HT1080 (cell line): ENCODE measurements around the gene GRID1. TPM values are rescaled to one million over a fixed set of nuclear protein-coding genes. Genes with fewer than 3 reads are reported as not detected.
"Not testable (repeated sequence)": the region's sequence is repeated elsewhere in the genome, so short reads cannot be mapped to it uniquely, and the experiment has no call there.

Source experiments
- DNase-seq: peaks from one replicate; pipeline ENCODE4 v3.0.0-alpha.2; 2015; ENCODE audit warnings: low read depth
- total RNA-seq: library from RNA; depleted of rRNA; stranded (reverse); fragments of >200 nt; shearing (Covaris generic); gene quantifications from 2 replicates; pipeline ENCODE4 v1.2.3, GENCODE V29; 2014

The GRID1 gene
- total RNA-seq, 1 experiment from 2014 or later: 5.4 TPM

DNA sequence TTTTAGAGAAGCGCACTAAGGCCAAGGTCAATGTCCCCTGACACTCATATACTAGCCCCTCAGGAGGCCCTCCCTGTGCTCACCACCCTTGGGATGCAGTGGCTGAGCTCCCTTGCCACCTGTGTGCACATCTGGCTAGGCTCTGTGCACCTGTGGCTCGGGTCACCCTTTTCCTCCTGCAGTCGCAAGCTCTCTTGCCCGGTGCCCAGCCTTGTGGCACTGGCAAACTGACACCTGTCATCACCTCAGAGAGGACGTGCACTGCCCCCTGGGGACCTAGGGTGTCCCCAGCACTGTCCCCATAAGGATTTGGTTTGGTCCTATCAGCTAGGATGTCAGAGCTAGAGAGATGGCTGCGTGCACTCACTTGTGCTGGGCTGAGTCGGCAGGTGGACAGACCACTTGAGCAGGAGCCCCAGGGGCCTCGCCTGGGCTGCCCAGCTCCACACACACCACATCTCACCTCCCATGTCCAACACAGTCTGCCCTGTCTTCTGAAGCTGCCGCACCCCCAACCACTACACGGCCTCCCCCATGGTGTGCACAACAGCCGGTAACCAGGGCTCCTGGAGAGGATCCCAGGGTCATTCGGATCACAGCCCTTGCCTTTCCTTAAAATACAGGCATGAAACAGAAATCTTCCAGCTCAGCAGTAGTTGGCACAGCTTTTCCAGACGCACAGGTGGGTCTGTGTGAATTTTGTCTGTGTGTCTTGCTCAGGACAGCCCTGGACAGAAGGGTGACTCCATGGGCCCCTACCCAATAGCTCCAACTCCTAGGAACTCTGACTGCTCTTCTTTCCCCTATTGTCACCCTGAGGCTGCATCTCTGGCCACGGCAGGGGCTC is 111.0 kb downstream of the GRID1 start:
- no peak for DNase-seq

DNA sequence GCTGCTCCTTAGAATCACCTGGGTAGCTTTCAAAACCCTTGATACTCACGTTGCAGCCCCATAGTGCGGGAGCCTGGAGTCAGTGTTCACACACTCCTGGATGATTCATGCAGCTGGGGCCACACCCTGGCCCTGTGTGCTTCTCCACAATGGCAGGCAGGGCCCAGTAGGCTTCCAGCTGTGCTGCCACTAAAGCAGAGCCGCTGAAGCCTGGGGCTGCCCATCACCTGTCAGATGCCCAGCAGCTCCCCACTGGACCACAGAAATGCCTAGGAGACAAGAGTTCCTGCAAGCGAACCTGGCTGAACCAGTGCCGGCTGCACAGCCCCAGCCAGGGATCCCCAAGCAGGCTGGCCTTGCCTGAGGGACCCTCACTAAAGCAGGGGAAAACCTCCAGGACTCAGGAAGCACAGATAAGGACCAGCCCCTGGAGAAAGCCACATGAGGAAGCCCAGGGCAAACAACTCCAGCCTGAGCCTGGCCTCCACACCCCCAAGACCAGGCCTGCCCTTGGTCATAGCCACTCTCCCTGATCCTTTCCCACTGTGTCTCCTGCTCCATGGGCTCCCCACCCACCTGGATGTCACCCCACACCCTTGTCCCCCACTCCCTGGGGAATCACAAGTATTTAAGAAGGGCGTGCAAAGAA is 111.9 kb downstream of the GRID1 start:
- DNase-seq: peak; percentile 63

- no peak for DNase-seq
Measured at GRCh38 chr10:86254081-86254480, 112.5 kb downstream of the GRID1 start.

GRCh38 chr10:86253091-86254072 is 113.2 kb downstream of the GRID1 start:
- DNase-seq: peak; percentile 18

GRCh38 chr10:86252556-86252955 is 114.0 kb downstream of the GRID1 start:
- DNase-seq: no peak

GRCh38 chr10:86252079-86252478 is 114.5 kb downstream of the GRID1 start:
- DNase-seq: no peak

- DNase-seq: no peak
Measured at GRCh38 chr10:86251426-86251825, 115.2 kb downstream of the GRID1 start.

DNA sequence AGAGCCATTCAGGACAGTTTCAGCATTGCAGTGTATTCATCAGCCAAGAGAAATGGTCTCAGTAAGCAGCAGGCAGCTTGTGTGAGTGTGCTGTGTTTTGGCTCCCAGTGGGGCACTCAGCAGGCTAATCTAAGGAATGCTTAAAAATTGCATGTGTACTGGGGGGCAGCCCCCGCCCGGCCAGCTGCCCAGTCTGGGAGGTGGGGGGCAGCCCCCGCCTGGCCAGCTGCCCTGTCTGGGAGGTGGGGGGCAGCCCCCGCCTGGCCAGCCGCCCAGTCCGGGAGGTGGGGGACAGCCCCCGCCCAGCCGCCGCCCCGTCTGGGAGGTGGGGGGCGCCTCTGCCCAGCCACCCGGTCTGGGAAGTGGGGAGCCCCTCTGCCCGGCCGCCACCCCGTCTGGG is 116.2 kb downstream of the GRID1 start:
- DNase-seq: no peak

DNA sequence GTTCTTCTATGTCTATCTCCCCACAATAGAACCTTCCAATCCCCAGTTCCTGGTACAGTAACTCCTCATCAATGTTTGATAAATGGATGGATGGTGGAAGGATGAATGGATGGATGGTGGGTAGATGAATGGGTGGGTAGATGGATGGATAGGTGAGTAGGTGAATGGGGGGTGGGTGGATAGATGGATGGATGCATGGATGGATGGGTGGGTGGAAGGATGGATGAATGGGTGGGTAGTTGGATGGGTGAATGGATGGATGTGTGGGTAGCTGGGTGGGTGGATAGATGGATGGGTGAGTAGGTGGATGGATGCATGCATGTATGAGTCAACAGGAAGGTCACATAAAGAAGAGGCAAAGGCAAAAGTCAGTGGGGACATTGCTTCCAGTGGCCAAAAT is 116.8 kb downstream of the GRID1 start:
- no peak for DNase-seq

- DNase-seq: no peak
Measured at GRCh38 chr10:86248062-86248461, 118.5 kb downstream of the GRID1 start.

DNA sequence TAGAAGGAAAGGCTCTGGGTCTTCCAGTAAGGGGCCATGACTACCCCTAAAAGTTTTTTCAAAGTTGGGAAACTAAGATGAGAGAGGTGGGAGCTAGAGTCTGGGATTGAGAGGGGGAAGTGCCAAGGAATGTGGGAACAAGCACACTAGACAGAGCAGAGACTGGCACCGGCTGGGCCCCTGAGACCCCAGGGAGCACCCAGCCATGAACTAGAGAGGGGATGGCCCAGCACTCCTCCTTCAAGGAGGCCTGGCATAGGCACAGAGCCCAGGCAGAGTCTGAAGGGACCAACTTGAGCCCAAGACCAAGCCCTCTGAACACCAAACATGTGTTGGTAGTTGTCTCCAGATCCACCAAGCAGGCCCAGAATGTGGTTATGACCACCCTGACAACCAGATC is 119.0 kb downstream of the GRID1 start:
- no peak for DNase-seq

- DNase-seq: no peak
Measured at GRCh38 chr10:86247073-86247472, 119.5 kb downstream of the GRID1 start.

GRCh38 chr10:86246279-86246940 is 120.2 kb downstream of the GRID1 start:
- DNase-seq: no peak

DNA sequence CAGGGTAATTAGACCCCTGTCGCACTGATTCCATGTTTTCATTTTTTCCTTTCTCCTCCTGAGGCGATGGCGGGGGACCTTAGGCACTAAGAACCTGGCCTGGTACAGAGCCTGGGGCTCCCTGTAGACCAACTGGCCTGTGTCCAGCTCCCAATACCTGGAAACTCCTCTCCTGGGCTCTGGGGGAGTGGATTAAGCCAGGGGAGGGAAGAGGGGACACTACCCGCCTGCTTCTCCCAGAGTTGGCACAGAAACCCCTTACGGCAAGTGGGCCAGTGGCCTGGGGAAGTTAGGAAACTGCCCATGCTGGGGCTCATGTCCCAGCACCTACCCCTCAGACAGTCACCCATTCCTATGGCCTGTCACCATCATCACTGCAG is 121.6 kb downstream of the GRID1 start:
- DNase-seq: no peak

DNA sequence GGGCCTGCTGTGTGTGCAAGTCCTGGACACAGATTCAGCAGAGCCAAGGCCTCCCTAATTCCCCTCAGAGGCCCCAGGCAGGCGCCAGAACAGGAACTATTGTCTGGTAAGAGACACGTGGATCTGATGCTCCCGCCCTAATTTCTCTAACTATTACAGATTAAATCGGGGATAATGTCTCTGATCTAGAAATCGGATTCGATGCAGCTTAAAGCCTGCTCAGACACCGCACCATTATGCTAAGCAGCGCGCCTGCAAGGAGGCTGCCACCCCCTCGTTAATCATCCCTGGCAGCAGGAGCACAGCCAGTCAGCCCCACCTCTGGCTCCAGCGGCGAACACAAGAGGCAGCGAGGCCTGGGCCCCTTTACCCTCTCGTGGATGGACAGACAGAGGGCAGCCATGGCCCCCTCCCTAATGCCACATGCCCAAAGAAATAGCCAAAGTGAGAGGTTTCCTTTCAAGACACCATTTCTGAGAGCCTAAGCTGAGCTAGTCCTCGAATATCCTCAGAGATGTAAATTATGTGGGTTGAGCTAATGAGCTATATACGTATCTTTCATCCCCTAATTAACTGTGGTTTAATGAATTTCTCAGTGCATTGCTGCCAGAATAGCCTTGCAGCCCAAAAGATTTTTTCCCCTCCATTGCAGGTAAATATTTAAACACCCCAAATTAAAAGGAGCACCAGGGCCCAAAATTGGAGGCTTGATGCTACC is 122.1 kb downstream of the GRID1 start:
- no peak for DNase-seq

GRCh38 chr10:86243651-86244155 is 122.9 kb downstream of the GRID1 start:
- no peak for DNase-seq

- no peak for DNase-seq
Measured at GRCh38 chr10:86242761-86243160, 123.8 kb downstream of the GRID1 start.

- not testable (repeated sequence) for DNase-seq
Measured at GRCh38 chr10:86238089-86238488, 128.5 kb downstream of the GRID1 start.

DNA sequence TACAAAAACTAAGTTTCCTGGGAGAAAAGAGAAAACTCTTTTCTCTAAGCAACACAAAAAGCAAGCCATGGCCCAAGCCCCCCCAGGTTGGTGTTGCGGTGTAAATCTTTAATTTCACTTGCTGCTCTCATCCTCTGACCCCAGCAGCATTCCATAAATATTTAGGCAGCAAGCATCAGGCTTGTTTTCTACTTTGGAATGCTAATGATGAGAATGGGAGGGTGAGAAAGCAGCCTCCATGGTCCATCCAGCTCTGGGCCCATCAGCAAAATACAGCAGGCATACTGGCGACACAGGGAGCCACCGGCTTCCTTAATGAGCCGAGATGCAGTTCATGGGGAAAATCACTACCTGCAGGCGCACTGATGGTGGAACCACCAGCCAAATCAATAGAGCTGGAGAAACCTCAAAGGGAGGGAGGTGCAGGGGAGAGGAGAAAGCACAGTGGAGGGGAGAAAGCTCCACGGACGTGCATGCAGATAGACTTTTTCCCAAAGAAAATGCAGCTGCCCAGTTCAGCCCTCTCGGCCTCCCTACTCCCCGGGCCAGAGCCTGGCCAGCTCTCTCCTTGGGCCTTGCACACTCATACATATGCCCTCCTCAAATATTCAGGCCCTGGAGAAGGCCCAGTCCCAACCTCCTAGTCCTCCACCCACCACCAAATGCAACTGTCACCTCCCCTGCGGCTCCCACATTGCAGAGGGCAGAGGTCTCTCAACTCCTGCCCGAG is 131.9 kb downstream of the GRID1 start:
- DNase-seq: no peak

GRCh38 chr10:86234107-86234506 is 132.5 kb downstream of the GRID1 start:
- DNase-seq: no peak
